ENCODE results near the gene IMMP2L.

DNA sequence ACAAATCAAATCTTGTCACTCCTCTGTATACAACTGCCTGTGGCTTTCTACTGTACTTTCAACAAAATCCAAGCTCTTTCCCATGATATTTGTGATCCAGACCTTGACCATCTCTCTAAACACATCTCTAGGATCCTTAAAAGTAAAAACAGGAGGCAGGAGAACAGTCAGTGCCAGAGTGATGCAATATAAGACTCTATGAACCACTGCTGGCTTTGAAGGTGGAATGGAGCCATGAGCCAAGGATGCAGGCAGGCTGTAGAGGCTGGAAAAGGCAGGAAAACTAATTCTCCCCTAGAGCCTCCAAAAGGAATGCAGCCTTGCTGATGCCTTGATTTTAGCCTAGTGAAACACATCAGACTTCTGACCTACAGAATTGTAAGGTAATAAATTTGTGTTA lies 516.8 kb downstream of the IMMP2L start:
- TF ChIP-seq POLR2A (IDR thresholded peaks at IDR 0.05; ENCODE audit: low read depth, low read length) = no peak
- no peak for TF ChIP-seq CTCF (IDR thresholded peaks at IDR 0.05; ENCODE audit: extremely low read depth in 1 of 2, insufficient read depth in 1 of 2, low read depth in 1 of 2, low read length in 2 of 2)
- no peak for TF ChIP-seq FOS (IDR thresholded peaks at IDR 0.05; ENCODE audit: borderline replicate concordance, insufficient read depth, low read length)
- no peak for TF ChIP-seq EZH2 (IDR thresholded peaks at IDR 0.05; ENCODE audit: borderline replicate concordance, low read depth, low read length, severe bottlenecking)
